ENCODE results near the gene CATSPER4.
"Not testable (repeated sequence)": the region's sequence is repeated elsewhere in the genome, so short reads cannot be mapped to it uniquely, and the experiment has no call there.

The CATSPER4 gene

DNA sequence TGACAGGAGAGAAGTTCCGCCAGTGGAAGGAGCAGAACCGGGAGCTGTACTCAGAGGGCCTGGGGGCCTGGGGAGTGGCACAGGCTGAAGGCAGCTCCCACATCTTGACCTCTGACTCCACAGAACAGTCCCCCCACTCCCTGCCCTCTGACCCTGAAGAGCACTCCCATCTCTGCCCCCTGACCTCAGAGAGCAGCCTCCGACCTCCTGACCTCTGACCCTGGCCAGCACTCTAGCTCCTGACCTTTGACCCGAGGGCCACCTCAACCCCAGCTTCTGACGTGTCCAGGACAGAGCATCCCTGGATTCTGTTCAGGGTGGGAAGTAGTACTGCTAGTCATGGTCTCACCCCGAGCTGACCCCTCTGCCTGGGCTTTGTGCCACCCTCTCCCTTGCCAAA lies 1.1 kb upstream of the CATSPER4 start:
- no peak for DNase-seq (ENCODE audit: low read depth in 4 of 4, low spot score in 1 of 4)

DNA sequence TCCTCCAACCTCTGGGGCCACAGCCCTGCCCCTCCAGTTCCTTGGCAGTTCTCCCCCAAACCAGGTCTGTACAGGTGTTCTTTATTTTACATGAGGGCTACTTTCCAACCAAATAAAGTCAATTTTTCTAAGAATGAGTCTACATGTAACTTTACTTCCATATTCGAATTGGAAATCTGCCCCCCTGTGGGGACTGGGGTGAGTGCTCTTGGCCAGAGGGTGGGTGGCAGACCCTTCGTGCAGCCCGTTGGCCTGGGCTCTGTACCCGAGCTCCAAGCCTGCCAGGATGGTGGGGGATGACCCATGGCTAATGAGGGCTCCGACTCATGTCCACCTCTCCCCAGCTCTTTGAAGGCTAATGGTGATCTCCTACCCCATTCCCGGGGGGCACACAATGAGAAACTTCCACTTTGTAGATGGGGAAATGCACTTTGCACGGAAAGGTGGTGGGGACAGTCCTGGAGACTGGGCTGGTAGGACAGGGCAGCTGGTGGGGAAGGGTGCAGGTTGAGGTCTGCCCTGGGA lies 589 bp upstream of the CATSPER4 start:
- DNase-seq (ENCODE audit: low read depth in 4 of 4, low spot score in 1 of 4) = no peak

DNA sequence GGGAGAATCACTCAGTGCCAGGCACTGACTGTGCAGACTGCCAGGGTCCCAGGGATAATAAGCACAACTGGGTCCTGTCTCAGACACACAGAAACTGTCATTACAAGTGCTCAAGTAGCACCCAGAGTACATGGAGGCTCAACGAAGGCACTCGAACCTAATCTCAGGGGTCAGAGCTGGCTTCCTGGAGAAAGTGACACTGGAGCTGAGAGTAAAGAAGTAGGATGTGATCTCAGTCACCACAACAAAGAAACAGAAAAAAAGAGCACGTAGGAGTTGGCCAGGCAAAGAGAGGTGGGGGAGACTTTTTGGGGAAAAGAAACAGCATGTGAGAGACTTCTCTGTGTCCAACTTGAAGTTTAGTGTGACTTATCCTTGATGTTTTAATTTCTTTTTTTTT lies 1.3 kb downstream of the CATSPER4 start:
- no peak for DNase-seq (ENCODE audit: low read depth in 4 of 4, low spot score in 1 of 4)

GRCh38 chr1:26195805-26196204 lies 5.4 kb downstream of the CATSPER4 start:
- DNase-seq (ENCODE audit: low read depth in 4 of 4, low spot score in 1 of 4) = no peak

DNA sequence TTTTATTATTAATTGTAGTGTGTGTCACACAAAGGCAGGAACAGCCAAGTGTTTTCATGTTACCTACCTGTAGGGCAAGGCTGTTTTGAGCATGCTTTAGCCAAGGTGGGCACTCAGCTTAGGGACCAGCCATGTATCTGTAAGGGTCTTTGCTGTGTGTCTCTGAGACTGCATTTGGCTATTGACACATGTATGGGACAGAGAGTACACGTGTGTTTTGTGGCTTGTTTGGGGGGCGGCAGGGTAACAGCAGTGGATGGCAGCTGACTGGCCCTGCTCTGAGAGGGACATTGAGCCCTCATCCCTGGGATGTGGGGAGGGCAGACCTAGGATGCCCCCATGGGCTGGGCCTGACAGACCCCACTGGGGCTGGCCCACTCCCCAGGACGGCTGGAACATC lies 6.9 kb downstream of the CATSPER4 start:
- no peak for DNase-seq (ENCODE audit: low read depth in 4 of 4, low spot score in 1 of 4)

GRCh38 chr1:26197813-26198212 lies 7.4 kb downstream of the CATSPER4 start:
- no peak for DNase-seq (ENCODE audit: low read depth in 4 of 4, low spot score in 1 of 4)

- DNase-seq (ENCODE audit: low read depth in 4 of 4, low spot score in 1 of 4) = no peak
These were observed 10.0 kb downstream of the CATSPER4 start for GRCh38 chr1:26200413-26200812.

GRCh38 chr1:26203642-26204318 lies 13.4 kb downstream of the CATSPER4 start:
- no peak for DNase-seq (ENCODE audit: low read depth in 4 of 4, low spot score in 1 of 4)

DNA sequence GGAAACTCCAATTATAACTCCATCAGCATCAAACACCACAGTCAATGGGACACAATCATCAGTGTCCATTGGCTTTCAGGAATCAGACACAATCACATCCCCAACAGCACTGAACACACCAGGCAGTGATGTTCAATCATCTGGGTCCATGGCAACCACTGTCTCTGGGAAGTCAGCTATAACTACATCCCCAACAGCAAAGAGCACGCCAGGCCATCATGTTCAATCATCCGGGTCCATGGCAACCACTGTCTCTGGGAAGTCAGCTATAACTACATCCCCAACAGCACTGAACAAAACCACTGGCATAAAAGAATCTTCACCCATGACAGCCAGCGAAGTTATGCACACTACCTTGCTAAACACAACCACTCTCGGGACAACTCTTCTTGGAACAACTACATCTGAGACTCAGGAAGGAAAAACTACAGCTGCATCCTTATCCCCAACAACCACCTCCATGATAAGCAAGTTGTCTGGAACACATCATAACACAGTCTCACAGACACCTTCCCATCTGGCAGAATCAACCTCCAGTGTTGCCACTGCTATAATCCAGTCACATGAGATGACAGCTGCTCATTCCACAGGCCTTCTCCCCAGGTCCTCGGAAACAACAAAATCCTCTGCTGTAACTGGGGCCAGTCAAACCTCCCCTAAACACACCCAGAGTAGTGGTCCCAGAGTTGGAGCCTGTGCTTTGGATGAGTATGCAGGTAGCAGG lies 19.9 kb downstream of the CATSPER4 start:
- no peak for DNase-seq (ENCODE audit: low read depth in 4 of 4, low spot score in 1 of 4)

GRCh38 chr1:26212726-26213125 lies 22.3 kb downstream of the CATSPER4 start:
- no peak for DNase-seq (ENCODE audit: low read depth in 4 of 4, low spot score in 1 of 4)

GRCh38 chr1:26213335-26213905 lies 23.0 kb downstream of the CATSPER4 start:
- DNase-seq (ENCODE audit: low read depth in 4 of 4, low spot score in 1 of 4) = no peak

DNA sequence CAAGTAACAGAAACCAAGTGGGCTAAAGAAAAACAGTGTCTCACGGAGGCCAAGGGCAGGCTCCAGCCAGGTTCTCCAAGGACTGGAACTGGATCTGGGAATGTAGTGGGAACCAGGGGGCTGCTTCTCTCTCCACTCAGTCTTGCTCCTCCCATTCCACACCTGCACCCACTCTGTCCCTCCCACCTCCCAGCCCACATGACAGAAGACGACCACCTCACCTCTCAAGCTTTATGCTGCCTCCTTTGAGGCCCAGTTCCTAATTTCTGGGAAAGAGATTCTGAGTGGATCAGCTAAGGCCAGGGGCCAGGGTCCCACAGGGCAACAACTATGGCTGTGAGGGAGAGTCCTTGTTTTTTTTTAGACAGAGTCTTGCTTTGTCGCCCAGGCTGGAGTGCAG lies 24.8 kb downstream of the CATSPER4 start:
- no peak for DNase-seq (ENCODE audit: low read depth in 4 of 4, low spot score in 1 of 4)

GRCh38 chr1:26218906-26219494 lies 28.6 kb downstream of the CATSPER4 start:
- DNase-seq (ENCODE audit: low read depth in 4 of 4, low spot score in 1 of 4) = no peak

DNA sequence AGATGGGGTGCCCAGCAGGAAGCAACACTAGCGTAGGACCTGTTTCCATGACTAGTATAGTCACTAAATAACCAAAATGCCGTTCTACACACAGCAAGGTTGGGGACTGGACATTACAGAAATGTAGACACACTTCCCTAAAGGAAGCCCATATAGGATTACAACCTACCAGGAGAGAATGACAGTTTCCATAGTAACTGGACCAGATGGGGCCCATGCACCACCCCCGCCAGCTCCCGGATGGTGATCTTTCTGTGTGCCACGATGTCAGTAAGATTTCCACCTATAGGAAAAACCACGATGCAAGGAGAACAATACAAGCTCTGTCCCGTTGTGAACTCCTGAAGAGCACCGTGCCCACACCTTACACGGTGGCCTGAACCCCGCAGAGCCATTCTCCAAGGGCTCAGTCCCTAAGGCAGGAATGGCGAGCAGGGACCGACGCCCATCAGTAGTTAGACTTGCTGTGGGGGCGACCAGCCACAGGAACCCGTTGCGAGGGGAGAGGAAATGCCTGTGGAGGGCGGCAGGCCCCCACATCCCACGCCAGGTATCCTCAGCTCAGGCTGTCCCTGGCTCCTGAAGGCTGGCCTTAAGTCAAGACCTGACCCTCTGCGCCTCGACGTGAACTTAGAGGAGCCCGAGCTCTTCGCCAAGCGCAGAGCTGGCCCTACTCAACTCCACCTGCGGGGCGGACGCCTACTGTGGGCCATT lies 30.0 kb downstream of the CATSPER4 start:
- no peak for DNase-seq (ENCODE audit: low read depth in 4 of 4, low spot score in 1 of 4)

GRCh38 chr1:26221094-26221493 lies 30.7 kb downstream of the CATSPER4 start:
- DNase-seq (ENCODE audit: low read depth in 4 of 4, low spot score in 1 of 4) = no peak

DNA sequence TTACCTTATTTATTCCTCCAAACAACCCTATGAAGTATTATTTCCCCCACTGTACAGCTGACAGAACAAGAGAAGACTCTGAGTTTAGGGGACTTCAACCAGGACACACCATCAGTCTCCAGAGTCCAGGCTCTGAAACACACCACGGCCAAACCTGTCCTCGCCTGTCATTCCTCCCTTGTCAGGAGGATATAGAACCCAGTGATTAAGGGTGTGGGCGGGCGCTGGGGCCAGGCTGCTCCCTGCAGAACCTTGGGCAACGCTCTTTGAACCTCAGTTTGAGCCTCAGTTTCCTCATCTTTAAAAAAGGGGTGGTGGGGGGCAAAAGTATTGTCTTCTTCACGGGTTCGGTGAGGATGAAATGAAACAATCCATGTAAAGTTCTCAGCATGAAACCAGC lies 34.2 kb downstream of the CATSPER4 start:
- no peak for DNase-seq (ENCODE audit: low read depth in 4 of 4, low spot score in 1 of 4)

GRCh38 chr1:26225033-26225831 lies 34.8 kb downstream of the CATSPER4 start:
- DNase-seq (ENCODE audit: low read depth in 4 of 4, low spot score in 1 of 4) = peak in 2 of 4 experiments; percentile 11 to 45

DNA sequence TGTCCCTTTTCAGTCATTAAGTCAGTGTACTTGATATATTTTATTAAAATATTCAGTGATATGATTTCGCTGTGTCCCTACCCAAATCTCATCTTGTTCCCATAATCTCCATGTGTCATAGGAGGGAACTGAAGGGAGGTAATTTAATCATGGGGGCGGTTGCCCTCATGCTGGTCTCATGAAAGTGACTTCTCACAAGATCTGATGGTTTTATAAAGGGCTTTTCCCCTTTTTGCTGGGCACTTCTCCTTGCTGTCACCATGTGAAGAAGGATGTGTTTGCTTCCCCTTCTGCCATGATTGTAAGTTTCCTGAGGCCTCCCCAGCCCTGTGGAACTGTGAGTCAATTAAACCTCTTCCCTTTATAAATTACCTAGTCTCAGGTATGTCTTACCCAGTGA lies 40.3 kb downstream of the CATSPER4 start:
- DNase-seq (ENCODE audit: low read depth in 4 of 4, low spot score in 1 of 4) = not testable (repeated sequence)

GRCh38 chr1:26233903-26234643 lies 43.7 kb downstream of the CATSPER4 start, which contains the start of gene CEP85:
TSS of gene CEP85 (plus strand) at chr1:26234200. CDS start at chr1:26239784, 5,584 bp downstream.
- DNase-seq (ENCODE audit: low read depth in 4 of 4, low spot score in 1 of 4) = peak; percentile 95 to 98 (median 96)

Data from stimulated activated CD4-positive, alpha-beta T cell treated with anti-CD3 and anti-CD28 coated beads, Interleukin-1b, Interleukin-23, amount 100 ng/mL, for 24 hours (primary cell).